D721Med (cell line): ENCODE data around the gene ZBTB7C.
"Not testable (repeated sequence)": the region's sequence is repeated elsewhere in the genome, so short reads cannot be mapped to it uniquely, and the experiment has no call there.

Experiments used
- DNase-seq: peaks from one replicate; pipeline ENCODE4 v3.0.0; 2011; ENCODE audit warnings: low spot score; ENCODE audit not compliant: insufficient read length
- FAIRE-seq: peaks from 2 replicates; lab custom pipeline; 2011; peaks lifted over from hg19 to GRCh38; lab: Jason Lieb, UNC
- CTCF ChIP-seq: IDR thresholded peaks from 2 replicates; pipeline ENCODE4 v1.5.1; 2012; ENCODE audit warnings: mild to moderate bottlenecking, control low read depth; ENCODE audit not compliant: insufficient read depth; ENCODE audit errors: missing control alignments

ZBTB7C gene

GRCh38 chr18:48436907-48437306 lies 27.7 kb upstream of the ZBTB7C start:
- no peak for TF ChIP-seq CTCF
- DNase-seq (no peak), FAIRE-seq (no peak)

GRCh38 chr18:48434382-48434781 lies 25.2 kb upstream of the ZBTB7C start:
- not testable (repeated sequence) for FAIRE-seq, DNase-seq

- TF ChIP-seq CTCF: no peak
- DNase-seq (no peak), FAIRE-seq (no peak)
These were observed 24.4 kb upstream of the ZBTB7C start for GRCh38 chr18:48433541-48433940.

GRCh38 chr18:48430150-48430549 lies 21.0 kb upstream of the ZBTB7C start:
- no peak for FAIRE-seq
- no peak for DNase-seq

GRCh38 chr18:48428475-48429177 lies 19.4 kb upstream of the ZBTB7C start:
- no peak for TF ChIP-seq CTCF
- FAIRE-seq: no peak
- no peak for DNase-seq

More at GRCh38 chr18:48430150-48430549, 21.0 kb upstream of the ZBTB7C start:
- TF ChIP-seq CTCF: no peak

GRCh38 chr18:48422947-48423378 lies 13.8 kb upstream of the ZBTB7C start:
- TF ChIP-seq CTCF: no peak
- FAIRE-seq (no peak), DNase-seq (no peak)

GRCh38 chr18:48419277-48420022 lies 10.3 kb upstream of the ZBTB7C start:
- DNase-seq (no peak), FAIRE-seq (no peak)
- TF ChIP-seq CTCF: no peak
